Measurements from ENCODE around the gene CCNB1IP1.

CCNB1IP1 gene

GRCh38 chr14:20333494-20333841 is 389 bp upstream of the CCNB1IP1 start:
- Histone ChIP-seq H3K4me1 (ENCODE audit: control insufficient read depth in 1 of 2, insufficient read depth in 2 of 2, low read length in 2 of 2) (peaks cover 8 to 14% of the 10 kb centered on the region in 2 donors), H3K4me3 (ENCODE audit: low read depth in 1 of 2, low read length in 2 of 2) (peak overlapping the region; percentile 69 to 100), H3K27ac (ENCODE audit: low read length) (peak overlapping the region; percentile 99)

GRCh38 chr14:20332431-20332787 is 670 bp downstream of the CCNB1IP1 start:
- Histone ChIP-seq H3K27me3 (ENCODE audit: low read depth, low read length) (no peaks in the 10 kb centered on the region), H3K4me1 (ENCODE audit: control insufficient read depth in 1 of 2, insufficient read depth in 2 of 2, low read length in 2 of 2) (peaks cover 8 to 14% of the 10 kb centered on the region in 2 donors), H3K36me3 (ENCODE audit: control insufficient read depth in 1 of 2, insufficient read depth in 2 of 2, low read length in 2 of 2) (peaks cover 0 to 5% of the 10 kb centered on the region in 2 donors), H3K4me3 (ENCODE audit: low read depth in 1 of 2, low read length in 2 of 2) (peak overlapping the region; percentile 69 to 100), H3K27ac (ENCODE audit: low read length) (peak overlapping the region; percentile 99), H3K9me3 (ENCODE audit: control insufficient read depth in 1 of 2, low read length in 2 of 2) (no peaks in the 10 kb centered on the region)

More at GRCh38 chr14:20333494-20333841, 389 bp upstream of the CCNB1IP1 start:
- H3K9me3 ChIP-seq (ENCODE audit: control insufficient read depth in 1 of 2, low read length in 2 of 2), result no peaks in the 10 kb centered on the region
- H3K36me3 ChIP-seq (ENCODE audit: control insufficient read depth in 1 of 2, insufficient read depth in 2 of 2, low read length in 2 of 2), result peaks cover 0 to 5% of the 10 kb centered on the region in 2 donors
- H3K27me3 ChIP-seq (ENCODE audit: low read depth, low read length), result no peaks in the 10 kb centered on the region

- H3K9me3 ChIP-seq (ENCODE audit: control insufficient read depth in 1 of 2, low read length in 2 of 2), result no peaks in the 10 kb centered on the region
- no peaks in the 10 kb centered on the region for H3K27me3 ChIP-seq (ENCODE audit: low read depth, low read length)
- no peak overlapping the region for H3K4me3 ChIP-seq (ENCODE audit: low read depth in 1 of 2, low read length in 2 of 2)
- H3K36me3 ChIP-seq (ENCODE audit: control insufficient read depth in 1 of 2, insufficient read depth in 2 of 2, low read length in 2 of 2), result peaks cover 0 to 10% of the 10 kb centered on the region in 2 donors
- H3K4me1 ChIP-seq (ENCODE audit: control insufficient read depth in 1 of 2, insufficient read depth in 2 of 2, low read length in 2 of 2), result peaks cover 13 to 14% of the 10 kb centered on the region in 2 donors
- no peak overlapping the region for H3K27ac ChIP-seq (ENCODE audit: low read length)
Observed at GRCh38 chr14:20331053-20331613, 1.9 kb downstream of the CCNB1IP1 start.

GRCh38 chr14:20329355-20329754 is 3.7 kb downstream of the CCNB1IP1 start:
- H3K36me3 ChIP-seq (ENCODE audit: control insufficient read depth in 1 of 2, insufficient read depth in 2 of 2, low read length in 2 of 2), result peaks cover 9 to 13% of the 10 kb centered on the region in 2 donors
- no peak overlapping the region for H3K27ac ChIP-seq (ENCODE audit: low read length)
- peaks cover 13 to 14% of the 10 kb centered on the region in 2 donors for H3K4me1 ChIP-seq (ENCODE audit: control insufficient read depth in 1 of 2, insufficient read depth in 2 of 2, low read length in 2 of 2)
- no peak overlapping the region for H3K4me3 ChIP-seq (ENCODE audit: low read depth in 1 of 2, low read length in 2 of 2)
- H3K9me3 ChIP-seq (ENCODE audit: control insufficient read depth in 1 of 2, low read length in 2 of 2), result no peaks in the 10 kb centered on the region
- no peaks in the 10 kb centered on the region for H3K27me3 ChIP-seq (ENCODE audit: low read depth, low read length)

GRCh38 chr14:20328705-20329104 is 4.4 kb downstream of the CCNB1IP1 start:
- no peak overlapping the region for H3K4me3 ChIP-seq (ENCODE audit: low read depth in 1 of 2, low read length in 2 of 2)
- no peaks in the 10 kb centered on the region for H3K27me3 ChIP-seq (ENCODE audit: low read depth, low read length)
- H3K9me3 ChIP-seq (ENCODE audit: control insufficient read depth in 1 of 2, low read length in 2 of 2), result no peaks in the 10 kb centered on the region
- H3K4me1 ChIP-seq (ENCODE audit: control insufficient read depth in 1 of 2, insufficient read depth in 2 of 2, low read length in 2 of 2), result peaks cover 13 to 14% of the 10 kb centered on the region in 2 donors
- H3K27ac ChIP-seq (ENCODE audit: low read length), result no peak overlapping the region
- H3K36me3 ChIP-seq (ENCODE audit: control insufficient read depth in 1 of 2, insufficient read depth in 2 of 2, low read length in 2 of 2), result peaks cover 13% of the 10 kb centered on the region in 2 donors

- Histone ChIP-seq H3K9me3 (ENCODE audit: control insufficient read depth in 1 of 2, low read length in 2 of 2) (no peaks in the 10 kb centered on the region), H3K4me3 (ENCODE audit: low read depth in 1 of 2, low read length in 2 of 2) (no peak overlapping the region), H3K27me3 (ENCODE audit: low read depth, low read length) (no peaks in the 10 kb centered on the region), H3K36me3 (ENCODE audit: control insufficient read depth in 1 of 2, insufficient read depth in 2 of 2, low read length in 2 of 2) (peaks cover 13 to 18% of the 10 kb centered on the region in 2 donors), H3K4me1 (ENCODE audit: control insufficient read depth in 1 of 2, insufficient read depth in 2 of 2, low read length in 2 of 2) (peaks cover 6 to 13% of the 10 kb centered on the region in 2 donors), H3K27ac (ENCODE audit: low read length) (no peak overlapping the region)
Observed at GRCh38 chr14:20327005-20327869, 5.8 kb downstream of the CCNB1IP1 start.

GRCh38 chr14:20317720-20318119 is 15.4 kb downstream of the CCNB1IP1 start:
- Histone ChIP-seq H3K9me3 (ENCODE audit: control insufficient read depth in 1 of 2, low read length in 2 of 2) (no peaks in the 10 kb centered on the region), H3K36me3 (ENCODE audit: control insufficient read depth in 1 of 2, insufficient read depth in 2 of 2, low read length in 2 of 2) (peaks cover 34 to 47% of the 10 kb centered on the region in 2 donors), H3K27ac (ENCODE audit: low read length) (no peak overlapping the region), H3K4me1 (ENCODE audit: control insufficient read depth in 1 of 2, insufficient read depth in 2 of 2, low read length in 2 of 2) (no peaks in the 10 kb centered on the region), H3K27me3 (ENCODE audit: low read depth, low read length) (no peaks in the 10 kb centered on the region), H3K4me3 (ENCODE audit: low read depth in 1 of 2, low read length in 2 of 2) (no peak overlapping the region)

GRCh38 chr14:20314026-20314425 is 19.1 kb downstream of the CCNB1IP1 start:
- no peaks in the 10 kb centered on the region for H3K27me3 ChIP-seq (ENCODE audit: low read depth, low read length)
- H3K36me3 ChIP-seq (ENCODE audit: control insufficient read depth in 1 of 2, insufficient read depth in 2 of 2, low read length in 2 of 2), result peaks cover 29 to 41% of the 10 kb centered on the region in 2 donors
- no peak overlapping the region for H3K27ac ChIP-seq (ENCODE audit: low read length)
- H3K9me3 ChIP-seq (ENCODE audit: control insufficient read depth in 1 of 2, low read length in 2 of 2), result no peaks in the 10 kb centered on the region
- no peak overlapping the region for H3K4me3 ChIP-seq (ENCODE audit: low read depth in 1 of 2, low read length in 2 of 2)
- H3K4me1 ChIP-seq (ENCODE audit: control insufficient read depth in 1 of 2, insufficient read depth in 2 of 2, low read length in 2 of 2), result no peaks in the 10 kb centered on the region

- H3K27me3 ChIP-seq (ENCODE audit: low read depth, low read length), result no peaks in the 10 kb centered on the region
- H3K4me1 ChIP-seq (ENCODE audit: control insufficient read depth in 1 of 2, insufficient read depth in 2 of 2, low read length in 2 of 2), result peaks cover 10 to 20% of the 10 kb centered on the region in 2 donors
- no peaks in the 10 kb centered on the region for H3K9me3 ChIP-seq (ENCODE audit: control insufficient read depth in 1 of 2, low read length in 2 of 2)
- peak overlapping the region; percentile 88 to 89 for H3K4me3 ChIP-seq (ENCODE audit: low read depth in 1 of 2, low read length in 2 of 2)
- peaks cover 8 to 11% of the 10 kb centered on the region in 2 donors for H3K36me3 ChIP-seq (ENCODE audit: control insufficient read depth in 1 of 2, insufficient read depth in 2 of 2, low read length in 2 of 2)
- H3K27ac ChIP-seq (ENCODE audit: low read length), result no peak overlapping the region
Observed at GRCh38 chr14:20306079-20306423, 27.0 kb downstream of the CCNB1IP1 start.

- Histone ChIP-seq H3K4me1 (ENCODE audit: control insufficient read depth in 1 of 2, insufficient read depth in 2 of 2, low read length in 2 of 2) (peaks cover 10 to 20% of the 10 kb centered on the region in 2 donors), H3K9me3 (ENCODE audit: control insufficient read depth in 1 of 2, low read length in 2 of 2) (no peaks in the 10 kb centered on the region), H3K36me3 (ENCODE audit: control insufficient read depth in 1 of 2, insufficient read depth in 2 of 2, low read length in 2 of 2) (peaks cover 13 to 16% of the 10 kb centered on the region in 2 donors), H3K27ac (ENCODE audit: low read length) (no peak within 1 kb of the TSS), H3K4me3 (ENCODE audit: low read depth in 1 of 2, low read length in 2 of 2) (peak within 1 kb of the TSS; percentile 88 to 89), H3K27me3 (ENCODE audit: low read depth, low read length) (no peaks in the 10 kb centered on the region)
Observed at GRCh38 chr14:20305265-20306078, 27.6 kb downstream of the CCNB1IP1 start, which contains the start of gene TTC5. Gene TTC5, minus strand, starts transcription at chr14:20305951. Its CDS starts 14 bp downstream, at chr14:20305937.

All from muscle layer of duodenum (tissue), 2 donors.